Cardiac fibroblast (primary cell): ENCODE measurements around the gene ESYT1.
A peak's percentile ranks its signal among the peaks of the same experiment; 100 is the strongest.

Source experiments
- DNase-seq, 2 donors: peaks; one replicate each; pipeline versions ENCODE4 v3.0.0 to v3.0.0-alpha.2; 2010; ENCODE audit warnings: low read depth in 2 of 2
- H3K4me3 ChIP-seq, 2 donors: replicated peaks in 1 of 2; 1 replicate in 1 of 2; 2 replicates in 1 of 2; pipeline ENCODE4 v1.5.1; 2011; ENCODE audit warnings: low read depth in 2 of 2, low read length in 2 of 2, mild to moderate bottlenecking in 2 of 2, moderate library complexity in 1 of 2
- CTCF ChIP-seq: IDR thresholded peaks from one replicate; pipeline ENCODE4 v1.5.1; 2011; ENCODE audit warnings: low read depth, mild to moderate bottlenecking, low read length, inconsistent platforms

ESYT1 gene

GRCh38 chr12:56189099-56189917 lies 61.2 kb downstream of the ESYT1 start, which contains the start of gene SMARCC2:
Gene SMARCC2 (minus strand): TSS chr12:56189483. CDS start chr12:56189461, 22 bp downstream.
- peak within 1 kb of the TSS; percentile 78 to 88 for H3K4me3 ChIP-seq
- peak; percentile 89 to 91 for DNase-seq
- TF ChIP-seq CTCF, result peak; percentile 56

GRCh38 chr12:56189918-56190694 lies 62.0 kb downstream of the ESYT1 start:
- no peak for TF ChIP-seq CTCF
- peak; percentile 84 to 92 for DNase-seq
- H3K4me3 ChIP-seq, result peak overlapping the region; percentile 56 to 75

- no peak for TF ChIP-seq CTCF
- peak overlapping the region; percentile 56 to 75 for H3K4me3 ChIP-seq
- DNase-seq, result peak in 1 of 2 donors; percentile 58
These were observed 62.7 kb downstream of the ESYT1 start for GRCh38 chr12:56190695-56191155.

GRCh38 chr12:56192582-56192981 lies 64.5 kb downstream of the ESYT1 start:
- DNase-seq, result no peak
- no peak overlapping the region for H3K4me3 ChIP-seq
- no peak for TF ChIP-seq CTCF

- TF ChIP-seq CTCF, result peak; percentile 76
- DNase-seq, result peak; percentile 93 to 94
- no peak overlapping the region for H3K4me3 ChIP-seq
These were observed 65.0 kb downstream of the ESYT1 start for GRCh38 chr12:56193025-56193578.
